ENCODE results near the gene CYTH1. TPM values are rescaled to one million over a fixed set of nuclear protein-coding genes. Genes with fewer than 3 reads are reported as not detected.

The CYTH1 gene
- total RNA-seq, 1 donor from 2014 or later, result 62.9 TPM

- intact Hi-C loops (cut with DNase I), result no loop called here
- H3K9me3 ChIP-seq, result no peaks in the 10 kb centered on the region
- TF ChIP-seq POLR2A (IDR thresholded peaks at IDR 0.05), result no peak
- no peak for TF ChIP-seq CTCF (IDR thresholded peaks at IDR 0.05)
- no peak for TF ChIP-seq POLR2AphosphoS5 (IDR thresholded peaks at IDR 0.05; ENCODE audit: insufficient read depth in 1 of 2, low read depth in 1 of 2)
- H3K27me3 ChIP-seq, result no peaks in the 10 kb centered on the region
- no peak for DNase-seq (ENCODE audit: extremely low spot score in 2 of 2)
- H3K36me3 ChIP-seq, result no peaks in the 10 kb centered on the region
- H3K27ac ChIP-seq, result no peak overlapping the region
- H3K4me3 ChIP-seq, result no peak overlapping the region
- no peaks in the 10 kb centered on the region for H3K4me1 ChIP-seq
These were observed 126.7 kb downstream of the CYTH1 start for GRCh38 chr17:78655251-78655940.

GRCh38 chr17:78654325-78654724 is 127.7 kb downstream of the CYTH1 start:
- Histone ChIP-seq H3K9me3 (no peaks in the 10 kb centered on the region), H3K36me3 (no peaks in the 10 kb centered on the region), H3K27me3 (no peaks in the 10 kb centered on the region), H3K27ac (no peak overlapping the region), H3K4me3 (no peak overlapping the region), H3K4me1 (no peaks in the 10 kb centered on the region)
- TF ChIP-seq POLR2AphosphoS5 (IDR thresholded peaks at IDR 0.05; ENCODE audit: insufficient read depth in 1 of 2, low read depth in 1 of 2) (no peak), POLR2A (IDR thresholded peaks at IDR 0.05) (no peak)
- intact Hi-C loops (cut with DNase I), result no loop called here
- no peak for DNase-seq (ENCODE audit: extremely low spot score in 2 of 2)

- no peak for TF ChIP-seq POLR2A (IDR thresholded peaks at IDR 0.05)
- no peak for TF ChIP-seq CTCF (IDR thresholded peaks at IDR 0.05)
- TF ChIP-seq POLR2AphosphoS5 (IDR thresholded peaks at IDR 0.05; ENCODE audit: insufficient read depth in 1 of 2, low read depth in 1 of 2), result no peak
- intact Hi-C loops (cut with DNase I), result no loop called here
- Histone ChIP-seq H3K36me3 (no peaks in the 10 kb centered on the region), H3K27me3 (no peaks in the 10 kb centered on the region), H3K9me3 (no peaks in the 10 kb centered on the region), H3K27ac (no peak overlapping the region), H3K4me1 (no peaks in the 10 kb centered on the region), H3K4me3 (no peak overlapping the region)
- DNase-seq (ENCODE audit: extremely low spot score in 2 of 2), result no peak
These were observed 128.7 kb downstream of the CYTH1 start for GRCh38 chr17:78653382-78653781.

GRCh38 chr17:78652913-78653312 is 129.2 kb downstream of the CYTH1 start:
- no peaks in the 10 kb centered on the region for H3K36me3 ChIP-seq
- intact Hi-C loops (cut with DNase I), result no loop called here
- no peaks in the 10 kb centered on the region for H3K9me3 ChIP-seq
- TF ChIP-seq POLR2AphosphoS5 (IDR thresholded peaks at IDR 0.05; ENCODE audit: insufficient read depth in 1 of 2, low read depth in 1 of 2), result no peak
- no peak for DNase-seq (ENCODE audit: extremely low spot score in 2 of 2)
- no peaks in the 10 kb centered on the region for H3K27me3 ChIP-seq
- no peak overlapping the region for H3K4me3 ChIP-seq
- no peaks in the 10 kb centered on the region for H3K4me1 ChIP-seq
- H3K27ac ChIP-seq, result no peak overlapping the region

- DNase-seq (ENCODE audit: extremely low spot score in 2 of 2), result no peak
- no peaks in the 10 kb centered on the region for H3K9me3 ChIP-seq
- intact Hi-C loops (cut with DNase I), result no loop called here
- no peaks in the 10 kb centered on the region for H3K36me3 ChIP-seq
- H3K27me3 ChIP-seq, result no peaks in the 10 kb centered on the region
- H3K27ac ChIP-seq, result no peak overlapping the region
- no peak for TF ChIP-seq POLR2A (IDR thresholded peaks at IDR 0.05)
- TF ChIP-seq POLR2AphosphoS5 (IDR thresholded peaks at IDR 0.05; ENCODE audit: insufficient read depth in 1 of 2, low read depth in 1 of 2), result no peak
- no peak for TF ChIP-seq CTCF (IDR thresholded peaks at IDR 0.05)
- H3K4me1 ChIP-seq, result no peaks in the 10 kb centered on the region
- H3K4me3 ChIP-seq, result no peak overlapping the region
These were observed 130.0 kb downstream of the CYTH1 start for GRCh38 chr17:78652024-78652423.

- H3K27ac ChIP-seq, result no peak overlapping the region
- TF ChIP-seq POLR2A (IDR thresholded peaks at IDR 0.05) (no peak), CTCF (IDR thresholded peaks at IDR 0.05) (no peak)
- no peaks in the 10 kb centered on the region for H3K36me3 ChIP-seq
- no peak overlapping the region for H3K4me3 ChIP-seq
- H3K9me3 ChIP-seq, result no peaks in the 10 kb centered on the region
- no peak for DNase-seq (ENCODE audit: extremely low spot score in 2 of 2)
- intact Hi-C loops (cut with DNase I), result no loop called here
- H3K27me3 ChIP-seq, result no peaks in the 10 kb centered on the region
- no peaks in the 10 kb centered on the region for H3K4me1 ChIP-seq
These were observed 130.5 kb downstream of the CYTH1 start for GRCh38 chr17:78651554-78651953.

Measured in vagina (tissue), 2 donors.